Endothelial cell of umbilical vein (primary cell): ENCODE measurements around the gene STOML1. TPM values are rescaled to one million over a fixed set of nuclear protein-coding genes. Genes with fewer than 3 reads are reported as not detected.

Source experiments
- BruUV-seq: library from RNA; stranded (reverse); fragments of 400-500 nt; replicated peaks from 2 replicates; lab custom pipeline; 2021; lab: Mats Ljungman, UMichigan
- CTCF ChIA-PET: fragments of 300-600, 350-600 bp; sonication (Branson Sonifier 250); formaldehyde crosslinking; loops from one replicate; lab custom pipeline; 2021; ENCODE audit warnings: antibody characterized with exemption, inconsistent platforms; lab: Charles Lee
- POLR2A ChIA-PET: fragments of 300-600, 350-600 bp; sonication (Branson Sonifier 250); formaldehyde crosslinking; loops from one replicate; lab custom pipeline; 2021; ENCODE audit warnings: antibody characterized with exemption, inconsistent platforms; lab: Charles Lee
- DNase-seq: peaks from one replicate; pipeline ENCODE4 v3.0.0-alpha.2; 2011; ENCODE audit warnings: low read depth, low spot score
- FAIRE-seq: peaks from 2 replicates; lab custom pipeline; 2011; peaks lifted over from hg19 to GRCh38; lab: Jason Lieb, UNC
- H2AFZ ChIP-seq: 2 replicates; pipeline ENCODE4 v1.6.0; 2012; ENCODE audit warnings: low read depth, low read length, control low read depth, inconsistent platforms
- H3K27ac ChIP-seq: 2 replicates; pipeline ENCODE4 v1.5.1; 2011; ENCODE audit warnings: low read depth, mild to moderate bottlenecking, control low read depth, low read length, moderate library complexity; ENCODE audit not compliant: insufficient read depth
- H3K27me3 ChIP-seq, 2 experiments: 2 replicates each; pipeline versions ENCODE4 v1.6.0 to v1.6.1; 2011; ENCODE audit warnings: low read length in 2 of 2, mixed read lengths in 1 of 2; ENCODE audit not compliant: control insufficient read depth in 2 of 2, insufficient read depth in 2 of 2
- H3K36me3 ChIP-seq, 2 experiments: 2 replicates in 1 of 2; 3 replicates in 1 of 2; pipeline ENCODE4 v1.5.1; 2011; ENCODE audit warnings: low read length in 2 of 2, mild to moderate bottlenecking in 1 of 2, moderate library complexity in 1 of 2; ENCODE audit not compliant: control insufficient read depth in 2 of 2, insufficient read depth in 2 of 2; ENCODE audit errors: extremely low read depth in 1 of 2
- H3K4me1 ChIP-seq: 3 replicates; pipeline ENCODE4 v1.5.1; 2011; ENCODE audit warnings: mild to moderate bottlenecking, low read length; ENCODE audit not compliant: control insufficient read depth, insufficient read depth; ENCODE audit errors: extremely low read depth
- H3K4me2 ChIP-seq: 2 replicates; pipeline ENCODE4 v1.6.1; 2011; ENCODE audit warnings: low read length, control low read depth, mixed read lengths; ENCODE audit not compliant: insufficient read depth
- H3K4me3 ChIP-seq, 3 experiments: fragments of 200-600 bp in 1 of 3; sonication (generic), shearing (Covaris generic) in 1 of 3; replicated peaks in 1 of 3; 2 replicates each; pipeline ENCODE4 v1.5.1; 2011 to 2016; ENCODE audit warnings: control low read depth in 3 of 3, low read length in 3 of 3, mild to moderate bottlenecking in 2 of 3, inconsistent platforms in 1 of 3, low read depth in 1 of 3, moderate library complexity in 1 of 3; ENCODE audit not compliant: insufficient read depth in 1 of 3
- H3K79me2 ChIP-seq: 2 replicates; pipeline ENCODE4 v1.6.0; 2012; ENCODE audit warnings: low read length, inconsistent platforms; ENCODE audit not compliant: control insufficient read depth, insufficient read depth
- H3K9ac ChIP-seq: replicated peaks from 2 replicates; pipeline ENCODE3; 2011; ENCODE audit warnings: low read length, control low read depth; ENCODE audit not compliant: insufficient read depth; ENCODE audit errors: extremely low read depth
- H3K9me1 ChIP-seq: replicated peaks from 3 replicates; pipeline ENCODE4 v1.6.0; 2011; ENCODE audit warnings: mild to moderate bottlenecking, low read length; ENCODE audit not compliant: control insufficient read depth, insufficient read depth; ENCODE audit errors: extremely low read depth
- H3K9me3 ChIP-seq: replicated peaks from 2 replicates; pipeline ENCODE4 v1.5.1; 2012; ENCODE audit warnings: low read length, inconsistent platforms; ENCODE audit not compliant: control insufficient read depth, insufficient read depth
- H4K20me1 ChIP-seq: replicated peaks from 2 replicates; pipeline ENCODE3; 2011; ENCODE audit warnings: mild to moderate bottlenecking, low read length; ENCODE audit not compliant: control insufficient read depth, insufficient read depth; ENCODE audit errors: extremely low read depth
- CTCF ChIP-seq, 2 donors: IDR thresholded peaks; 1 replicate in 1 of 2; 2 replicates in 1 of 2; pipeline ENCODE4 v1.5.1; 2011; ENCODE audit warnings: low read length in 2 of 2, mild to moderate bottlenecking in 2 of 2, moderate library complexity in 2 of 2, control low read depth in 1 of 2, inconsistent platforms in 1 of 2, low read depth in 1 of 2; ENCODE audit not compliant: insufficient read depth in 1 of 2; ENCODE audit errors: extremely low read depth in 1 of 2
- EZH2 ChIP-seq: IDR thresholded peaks from 2 replicates; pipeline ENCODE4 v1.6.1; 2012; ENCODE audit warnings: borderline replicate concordance, low read depth, mild to moderate bottlenecking, moderate library complexity, low read length, inconsistent platforms; ENCODE audit not compliant: severe bottlenecking
- FOS ChIP-seq: IDR thresholded peaks from 2 replicates; pipeline ENCODE4 v1.6.1; 2011; ENCODE audit warnings: mild to moderate bottlenecking, low read length, moderate library complexity, borderline replicate concordance; ENCODE audit not compliant: insufficient read depth
- GATA2 ChIP-seq: IDR thresholded peaks from 2 replicates; pipeline ENCODE4 v1.7.0; 2011; ENCODE audit warnings: low read depth, mild to moderate bottlenecking, moderate library complexity, mixed read lengths, low read length; ENCODE audit not compliant: insufficient read length, insufficient read depth
- JUN ChIP-seq: IDR thresholded peaks from 2 replicates; pipeline ENCODE4 v1.6.1; 2011; ENCODE audit warnings: borderline replicate concordance, low read depth; ENCODE audit not compliant: insufficient read length, insufficient read depth
- MAX ChIP-seq: IDR thresholded peaks from 2 replicates; pipeline ENCODE4 v1.6.1; 2011; ENCODE audit not compliant: insufficient read depth, insufficient read length
- MYC ChIP-seq: IDR thresholded peaks from one replicate; pipeline ENCODE4 v1.6.1; 2011; ENCODE audit warnings: mild to moderate bottlenecking, low read depth, low read length
- POLR2A ChIP-seq: IDR thresholded peaks from 2 replicates; pipeline ENCODE4 v1.6.1; 2012; ENCODE audit warnings: low read depth, mild to moderate bottlenecking, control low read depth, low read length
- POLR2AphosphoS5 ChIP-seq: IDR thresholded peaks from 2 replicates; pipeline ENCODE4 v1.6.1; 2012; ENCODE audit warnings: low read depth, mild to moderate bottlenecking, control low read depth, low read length, moderate library complexity; ENCODE audit not compliant: insufficient read depth
- dilution Hi-C: fragments of 300-500 bp; cut with MboI; formaldehyde crosslinking; loops from one replicate; pipeline ENCODE4 v1.15.0; 2019; ENCODE audit warnings: low sequenced_read_pairs; ENCODE audit not compliant: extremely low pct_ligation_motif_present
- intact Hi-C: fragments of 100-400 bp; cut with micrococcal nuclease; formaldehyde crosslinking; loops from one replicate; pipeline ENCODE4 v1.10.0; 2022
- polyA plus RNA-seq, 4 experiments: library from polyadenylated mRNA; depleted of rRNA in 3 of 4; stranded (reverse) in 3 of 4; unstranded in 1 of 4; fragments of >200 nt; gene quantifications; 2 replicates each; pipeline versions ENCODE4 v1.2.1 to v1.2.3, GENCODE V29; 2011 to 2012; ENCODE audit warnings: missing spikeins in 1 of 4
- total RNA-seq: library from RNA; stranded (reverse); gene quantifications from 2 replicates; pipeline ENCODE4 v1.2.3, GENCODE V29; 2021

The STOML1 gene
- total and polyA plus RNA-seq, 2 donors (not counting 3 experiments of a cell fraction or from before 2014, with no cell fraction given), result 12.9 to 15.4 TPM

- BruUV-seq, result no TSS peak
- FAIRE-seq (no peak), DNase-seq (no peak)
- Histone ChIP-seq H3K4me3 (no peak overlapping the region), H3K4me1 (peaks cover 20% of the 10 kb centered on the region), H3K9ac (no peak overlapping the region), H3K79me2 (no peaks in the 10 kb centered on the region), H3K36me3 (no peaks in the 10 kb centered on the region), H3K27ac (no peak overlapping the region), H3K4me2 (no peak overlapping the region), H3K9me3 (no peaks in the 10 kb centered on the region), H3K27me3 (no peaks in the 10 kb centered on the region), H2AFZ (no peak overlapping the region), H3K9me1 (no peaks in the 10 kb centered on the region), H4K20me1 (no peaks in the 10 kb centered on the region)
- POLR2A ChIA-PET, result no interaction called here
- CTCF ChIA-PET, result interaction anchor here (1.1 to 3.8 kb wide), 5 partner anchors 10 to 64 kb away, joined by 4 to 29 read pairs (median 5); partner anchors contain the start of gene TBC1D21
- TF ChIP-seq JUN (no peak), POLR2A (no peak), MYC (no peak), FOS (no peak), CTCF (IDR thresholded peaks at IDR 0.05; ENCODE audit: extremely low read depth in 1 of 2, insufficient read depth in 1 of 2, low read depth in 1 of 2, low read length in 2 of 2) (no peak), GATA2 (no peak), POLR2AphosphoS5 (no peak), EZH2 (no peak), MAX (no peak)
- dilution Hi-C loops (no loop called here), intact Hi-C loops (no loop called here)
Measured at GRCh38 chr15:73937726-73938125, 54.4 kb downstream of the STOML1 start.
